Suppressor macrophage treated with lipopolysaccharide for 4 hours (primary cell): ENCODE results near the gene ANO4.

Experiments
- DNase-seq: peaks from one replicate; pipeline ENCODE4 v3.0.0-alpha.2; 2020

The ANO4 gene

DNA sequence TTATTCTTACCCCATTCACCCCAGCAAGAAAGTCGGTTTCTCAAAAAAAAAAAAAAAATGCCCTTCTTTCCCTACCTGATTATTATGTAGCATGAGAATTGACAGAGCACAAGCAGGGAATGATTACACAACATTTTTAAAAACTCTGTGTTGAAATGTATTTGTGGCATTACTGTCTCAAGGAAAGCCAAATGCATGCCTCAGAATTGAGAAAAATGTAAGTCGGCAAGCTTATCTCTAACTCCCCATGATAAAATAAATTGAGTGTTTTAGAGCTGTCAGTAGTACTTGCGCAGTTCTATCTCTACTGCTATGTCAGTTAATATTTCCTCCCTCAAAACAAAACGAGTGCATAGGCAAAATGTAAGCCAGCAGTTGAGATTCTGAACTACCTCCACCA lies 25.7 kb downstream of the ANO4 start:
- DNase-seq, result no peak

DNA sequence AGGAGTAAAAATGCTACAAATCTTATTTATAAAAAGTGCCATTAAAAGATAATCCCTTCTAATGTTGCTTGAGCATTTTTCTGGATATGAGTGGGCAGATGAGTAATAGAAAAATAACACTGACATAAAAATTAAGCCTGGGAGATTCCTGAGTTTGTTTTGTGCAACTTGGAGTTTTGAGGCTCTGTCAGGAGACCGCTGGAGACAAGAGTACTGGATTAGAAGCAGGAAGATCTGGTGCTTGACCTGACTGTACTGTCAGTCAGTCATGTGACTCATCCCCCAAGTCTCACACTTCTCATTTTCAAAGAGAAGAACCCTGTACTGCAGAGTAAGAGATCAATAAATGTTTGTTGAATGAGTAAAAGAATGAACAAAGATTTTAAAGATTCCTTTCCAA lies 29.4 kb downstream of the ANO4 start:
- DNase-seq, result no peak

GRCh38 chr12:100824476-100824875 lies 29.9 kb downstream of the ANO4 start:
- DNase-seq, result no peak

DNA sequence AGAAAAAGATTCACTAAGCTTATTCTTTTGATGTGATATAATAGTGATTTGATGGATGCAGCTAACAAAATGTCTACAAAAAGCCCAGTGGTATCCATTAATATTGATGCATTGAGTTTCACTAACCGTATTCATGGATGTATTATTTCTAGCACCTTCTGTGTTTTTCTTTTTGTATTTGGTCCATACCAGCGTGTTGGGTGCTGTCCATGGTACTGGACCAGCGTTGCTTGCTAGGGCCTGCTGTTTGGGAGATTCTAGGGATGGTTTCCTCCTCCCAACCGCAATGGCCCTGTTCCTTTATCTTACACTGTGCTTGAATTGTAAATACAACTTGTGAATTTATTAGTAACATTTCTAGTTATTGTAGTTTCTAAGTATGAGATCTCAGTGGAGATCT lies 31.7 kb downstream of the ANO4 start:
- DNase-seq, result peak; percentile 27

DNA sequence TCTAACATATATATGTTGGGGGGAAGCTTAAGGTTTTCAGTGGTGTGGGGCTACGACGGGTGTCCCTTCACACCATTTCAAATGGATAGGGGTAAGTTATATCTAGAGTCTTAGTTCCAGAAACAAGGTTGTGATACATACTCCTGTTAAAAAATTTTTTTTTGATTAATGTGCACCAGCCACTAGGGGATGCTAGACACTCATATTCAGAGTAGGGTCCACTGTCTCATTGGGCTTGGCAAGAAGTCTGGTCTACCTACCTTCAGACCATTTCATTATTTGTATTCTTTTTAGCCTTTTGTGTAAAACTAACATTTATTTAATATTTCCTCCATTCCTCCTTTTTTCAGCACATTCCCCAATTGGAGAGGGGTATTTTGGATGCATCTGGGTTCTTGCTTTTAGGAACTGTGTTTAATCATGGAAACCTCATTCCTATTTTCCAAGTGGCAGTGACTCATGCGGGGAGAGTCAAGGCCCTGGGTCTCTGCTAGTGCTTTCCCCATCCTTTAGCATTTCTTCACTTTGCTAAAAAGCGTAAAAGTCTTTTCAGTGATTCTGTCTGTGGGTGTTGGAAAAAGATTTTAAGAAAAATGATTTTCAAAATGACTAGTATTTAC lies 33.4 kb downstream of the ANO4 start:
- DNase-seq, result peak; percentile 15

DNA sequence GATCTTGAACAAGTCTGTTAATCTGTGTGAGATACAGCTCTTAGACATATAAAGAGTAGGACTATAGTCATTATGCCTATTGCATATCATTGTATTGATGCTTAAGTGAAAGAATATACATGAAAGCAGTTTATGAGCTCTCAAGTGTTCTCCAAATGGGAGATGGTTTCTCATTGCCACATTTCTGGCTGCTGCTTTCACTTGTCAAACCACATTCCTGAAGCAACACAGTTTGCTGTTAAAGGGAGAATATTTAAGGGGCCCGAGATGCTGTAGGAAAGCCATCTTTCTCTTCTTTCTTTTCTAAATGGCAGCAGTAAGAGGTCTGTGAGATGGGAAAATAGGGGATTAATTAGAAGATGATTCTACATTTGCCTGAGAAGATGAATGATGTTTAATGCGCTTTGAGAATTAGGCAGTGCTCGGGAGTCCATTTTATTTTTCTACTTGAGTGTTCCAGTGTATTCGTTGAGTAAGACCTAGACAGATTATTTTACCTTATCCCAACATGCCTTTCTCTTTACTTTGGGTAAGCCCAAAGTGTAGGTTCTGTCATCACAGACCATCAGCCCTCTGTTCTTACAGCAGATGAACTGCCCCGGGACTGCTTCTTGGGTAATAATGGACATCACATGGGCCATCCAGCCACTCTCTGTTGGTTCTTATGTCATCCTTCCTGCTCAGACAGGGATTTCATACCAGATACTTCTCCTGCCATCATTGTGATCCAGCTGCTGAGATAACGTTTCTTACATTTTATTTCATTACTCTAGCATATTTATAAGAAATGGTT lies 35.6 kb downstream of the ANO4 start:
- no peak for DNase-seq

- no peak for DNase-seq
Measured at GRCh38 chr12:100833282-100833681, 38.7 kb downstream of the ANO4 start.

DNA sequence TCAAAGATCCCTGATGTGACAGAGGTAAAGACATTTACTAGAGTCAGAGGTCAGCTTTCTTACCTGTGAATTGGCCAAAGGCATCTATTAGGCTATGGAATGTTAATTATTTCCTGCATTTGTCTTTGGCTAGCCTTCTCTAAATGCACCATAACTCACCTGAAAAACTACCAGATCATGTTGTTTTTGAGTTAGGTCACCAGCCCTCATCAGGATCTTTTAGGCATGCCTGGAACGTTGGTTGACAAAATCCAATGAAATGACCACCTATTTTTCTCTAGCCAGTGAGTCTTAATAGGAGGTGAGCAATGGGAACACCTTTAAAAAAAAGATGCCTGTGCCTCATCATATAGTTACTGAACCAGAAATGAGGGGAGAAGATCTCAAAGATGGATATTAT lies 46.2 kb downstream of the ANO4 start:
- DNase-seq, result no peak

GRCh38 chr12:100842156-100842555 lies 47.6 kb downstream of the ANO4 start:
- DNase-seq, result no peak

DNA sequence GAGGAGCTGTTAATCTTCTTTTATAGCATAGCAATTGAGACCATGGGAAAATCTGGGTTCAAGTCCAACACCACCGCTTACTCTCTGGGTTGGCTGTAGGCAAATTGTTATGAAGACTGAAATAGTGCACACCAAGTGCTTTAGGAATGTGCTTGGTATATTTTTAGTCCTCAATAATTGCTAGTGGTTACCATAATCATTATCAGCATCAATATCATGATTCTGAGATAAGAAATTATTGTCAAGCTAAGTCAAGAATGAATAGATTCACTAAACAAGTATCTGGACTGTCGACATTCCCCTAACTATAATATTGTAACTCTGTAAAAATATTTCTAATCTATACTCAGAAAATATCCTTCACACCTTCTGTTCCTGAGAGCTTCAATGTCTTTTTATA lies 48.5 kb downstream of the ANO4 start:
- no peak for DNase-seq

GRCh38 chr12:100845095-100845494 lies 50.5 kb downstream of the ANO4 start:
- no peak for DNase-seq

GRCh38 chr12:100851637-100852036 lies 57.1 kb downstream of the ANO4 start:
- no peak for DNase-seq

DNA sequence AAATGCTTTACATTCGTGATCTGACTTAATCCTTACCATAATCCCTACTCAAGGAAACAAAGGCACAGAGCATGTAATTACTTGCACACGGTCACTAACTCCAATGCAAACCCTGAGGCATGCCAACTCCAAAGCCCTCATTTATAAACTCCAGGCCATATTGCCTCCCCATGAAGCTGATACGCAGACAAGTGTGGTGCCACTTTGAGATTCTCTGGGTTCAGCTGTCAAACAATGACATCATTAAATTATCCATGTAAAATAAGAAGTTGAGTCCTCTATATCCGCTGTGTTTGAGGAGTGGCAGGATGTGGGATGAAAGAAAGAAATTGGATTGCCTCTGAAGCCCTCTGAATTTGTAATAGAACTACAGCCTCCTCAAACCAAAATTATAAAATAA lies 62.8 kb downstream of the ANO4 start:
- DNase-seq, result no peak

DNA sequence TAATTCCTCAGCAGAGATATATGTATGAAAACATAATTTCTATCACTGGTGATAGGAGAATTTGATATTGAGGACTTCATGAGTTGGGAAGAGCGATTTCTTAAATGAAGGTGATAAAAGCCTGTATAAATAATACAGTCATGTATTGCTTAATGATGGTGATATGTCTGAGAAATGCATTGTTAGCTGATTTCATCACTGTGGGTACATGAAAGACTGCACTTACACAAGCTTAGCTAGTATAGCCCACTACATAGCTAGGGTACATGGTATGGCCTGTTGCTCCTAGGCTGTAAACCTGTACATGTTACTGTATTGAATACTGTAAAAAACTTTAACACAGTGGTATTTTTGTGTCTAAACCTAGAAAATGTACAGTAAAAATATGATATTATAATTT lies 63.4 kb downstream of the ANO4 start:
- no peak for DNase-seq

- DNase-seq, result peak; percentile 20
Measured at GRCh38 chr12:100858656-100859055, 64.1 kb downstream of the ANO4 start.

DNA sequence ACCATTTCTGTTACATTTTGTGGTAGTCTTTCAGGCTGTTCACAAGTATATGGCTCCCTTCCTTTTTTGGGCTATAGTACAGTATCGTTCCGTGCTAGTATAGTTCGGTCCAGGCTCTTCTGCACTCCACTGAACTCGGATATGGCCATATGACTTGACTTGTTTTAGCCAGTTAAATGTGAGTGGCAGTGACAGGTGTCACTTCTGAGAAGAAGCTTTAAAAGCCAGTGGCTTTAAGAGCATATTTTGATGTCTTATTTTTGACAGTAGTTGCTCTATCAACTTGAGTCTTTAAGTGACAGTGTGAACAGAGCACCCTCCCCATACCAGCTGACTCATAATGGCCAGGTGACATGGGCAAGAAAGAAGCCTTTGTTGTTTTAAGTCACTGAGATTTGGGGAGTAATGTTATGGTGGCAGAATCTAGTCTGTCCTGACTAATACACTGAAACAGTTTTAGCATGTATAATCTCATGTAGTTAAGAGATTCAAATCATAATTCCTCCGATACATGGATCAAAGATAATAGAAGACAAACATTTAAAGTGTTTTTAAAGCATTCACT lies 64.6 kb downstream of the ANO4 start:
- DNase-seq, result no peak

- no peak for DNase-seq
Measured at GRCh38 chr12:100860611-100861010, 66.0 kb downstream of the ANO4 start.

DNA sequence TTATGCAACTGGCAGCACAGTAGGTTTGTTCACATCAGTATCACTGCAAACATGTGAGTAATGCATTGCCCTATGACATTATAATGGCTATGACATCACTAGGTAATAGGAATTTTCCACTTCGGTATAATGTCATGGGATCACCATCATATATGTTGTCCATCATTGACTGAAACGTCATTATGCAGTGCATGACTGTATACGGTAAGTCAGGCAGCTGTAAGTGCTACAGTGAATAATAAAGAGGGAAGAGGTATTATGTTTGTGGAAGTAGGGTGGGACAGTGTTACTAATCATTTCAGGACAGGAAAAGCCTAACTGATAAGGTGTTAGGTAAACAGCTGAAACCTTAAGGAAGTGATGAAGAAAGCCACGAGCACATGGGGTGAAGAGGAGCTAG lies 68.1 kb downstream of the ANO4 start:
- DNase-seq, result no peak

DNA sequence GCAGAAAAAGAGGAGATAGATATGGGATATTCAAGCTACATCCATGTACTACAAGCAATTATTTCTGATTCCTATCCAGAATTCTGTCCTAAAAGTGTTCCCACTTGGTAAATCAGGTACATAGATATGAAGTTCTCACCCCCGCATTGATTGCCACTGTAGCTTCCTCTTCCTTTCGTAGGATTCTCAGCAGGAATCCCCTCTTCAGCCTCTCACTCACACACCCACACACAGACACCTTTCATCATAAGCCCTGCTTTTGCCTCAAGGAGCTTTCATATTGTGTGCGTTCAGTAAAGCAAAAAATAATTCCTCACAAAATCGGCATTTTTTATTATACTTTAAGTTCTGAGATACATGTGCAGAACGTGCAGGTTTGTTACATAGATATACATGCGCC lies 69.8 kb downstream of the ANO4 start:
- DNase-seq, result no peak

- no peak for DNase-seq
Measured at GRCh38 chr12:100867639-100868393, 73.2 kb downstream of the ANO4 start.

- DNase-seq, result no peak
Measured at GRCh38 chr12:100868487-100868886, 73.9 kb downstream of the ANO4 start.

- DNase-seq, result no peak
Measured at GRCh38 chr12:100871195-100871734, 76.7 kb downstream of the ANO4 start.

- DNase-seq, result no peak
Measured at GRCh38 chr12:100875156-100875555, 80.6 kb downstream of the ANO4 start.
